Activated CD4-positive, CD25-positive, alpha-beta regulatory T cell (primary cell): Measurements from ENCODE around the gene ABL1.

Source experiments
- DNase-seq, 4 experiments: peaks; one replicate each; lab custom pipeline; 2025; lab: John Stamatoyannopoulos, UW

Gene ABL1

DNA sequence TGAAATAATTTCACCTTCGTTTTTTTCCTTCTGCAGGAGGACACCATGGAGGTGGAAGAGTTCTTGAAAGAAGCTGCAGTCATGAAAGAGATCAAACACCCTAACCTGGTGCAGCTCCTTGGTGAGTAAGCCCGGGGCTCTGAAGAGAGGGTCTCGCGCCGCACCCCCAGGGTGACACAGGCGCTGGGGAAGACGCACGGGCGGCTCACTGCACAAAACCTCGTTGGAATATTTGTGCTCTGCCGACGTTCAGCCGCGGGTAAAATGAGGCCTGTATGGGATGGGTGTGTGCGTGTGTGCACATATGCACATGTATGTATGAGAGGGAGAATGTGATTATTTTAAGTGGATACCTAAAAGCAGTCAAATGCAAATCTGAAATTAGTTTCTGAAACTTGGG is 37.0 kb downstream of the ABL1 start:
- DNase-seq = no peak

DNA sequence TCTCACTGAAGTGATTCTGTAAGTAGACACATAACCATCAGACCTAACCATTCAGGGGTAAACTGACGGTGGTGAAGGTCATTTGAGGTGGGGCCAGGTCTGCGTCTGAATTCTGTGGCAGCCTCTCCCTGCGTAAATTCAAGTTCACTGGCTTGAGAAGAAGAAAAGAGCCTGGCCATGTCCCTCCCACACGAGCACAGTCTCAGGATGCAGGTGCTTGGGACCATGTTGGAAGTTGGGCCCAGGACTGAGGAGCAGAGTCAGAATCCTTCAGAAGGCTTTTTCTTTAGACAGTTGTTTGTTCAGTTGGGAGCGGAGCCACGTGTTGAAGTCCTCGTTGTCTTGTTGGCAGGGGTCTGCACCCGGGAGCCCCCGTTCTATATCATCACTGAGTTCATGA is 37.5 kb downstream of the ABL1 start:
- no peak for DNase-seq

DNA sequence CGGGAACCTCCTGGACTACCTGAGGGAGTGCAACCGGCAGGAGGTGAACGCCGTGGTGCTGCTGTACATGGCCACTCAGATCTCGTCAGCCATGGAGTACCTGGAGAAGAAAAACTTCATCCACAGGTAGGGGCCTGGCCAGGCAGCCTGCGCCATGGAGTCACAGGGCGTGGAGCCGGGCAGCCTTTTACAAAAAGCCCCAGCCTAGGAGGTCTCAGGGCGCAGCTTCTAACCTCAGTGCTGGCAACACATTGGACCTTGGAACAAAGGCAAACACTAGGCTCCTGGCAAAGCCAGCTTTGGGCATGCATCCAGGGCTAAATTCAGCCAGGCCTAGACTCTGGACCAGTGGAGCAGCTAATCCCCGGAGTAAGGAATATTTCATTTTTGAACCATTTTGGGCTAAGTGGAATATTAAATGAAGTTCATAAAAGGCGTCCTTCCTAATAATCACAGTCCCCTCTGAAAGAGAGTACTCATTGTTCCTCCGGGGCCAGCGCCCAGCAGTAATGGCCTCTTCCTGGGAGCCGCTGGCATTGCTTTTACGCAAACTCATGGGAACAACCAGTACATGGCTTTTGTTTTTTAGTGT is 38.0 kb downstream of the ABL1 start:
- no peak for DNase-seq

DNA sequence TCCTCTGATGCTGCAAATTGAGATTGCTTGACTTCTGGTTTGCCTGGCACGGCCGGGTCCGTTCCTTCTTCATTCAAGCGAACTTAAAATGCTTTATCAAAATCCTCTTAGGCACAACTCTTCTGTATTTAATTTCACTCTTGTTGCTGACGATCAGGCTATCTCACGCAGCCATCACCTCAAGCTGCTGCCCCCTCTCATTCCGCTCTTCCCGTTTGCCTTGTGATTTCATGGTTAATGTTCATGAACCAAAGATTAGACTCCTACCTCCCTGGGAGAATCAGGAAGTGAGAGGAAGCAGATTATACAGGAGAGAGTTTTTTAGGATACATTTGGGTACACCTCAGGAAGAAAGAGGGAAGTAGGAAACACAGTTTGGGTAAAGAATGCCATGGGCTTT is 38.9 kb downstream of the ABL1 start:
- no peak for DNase-seq

DNA sequence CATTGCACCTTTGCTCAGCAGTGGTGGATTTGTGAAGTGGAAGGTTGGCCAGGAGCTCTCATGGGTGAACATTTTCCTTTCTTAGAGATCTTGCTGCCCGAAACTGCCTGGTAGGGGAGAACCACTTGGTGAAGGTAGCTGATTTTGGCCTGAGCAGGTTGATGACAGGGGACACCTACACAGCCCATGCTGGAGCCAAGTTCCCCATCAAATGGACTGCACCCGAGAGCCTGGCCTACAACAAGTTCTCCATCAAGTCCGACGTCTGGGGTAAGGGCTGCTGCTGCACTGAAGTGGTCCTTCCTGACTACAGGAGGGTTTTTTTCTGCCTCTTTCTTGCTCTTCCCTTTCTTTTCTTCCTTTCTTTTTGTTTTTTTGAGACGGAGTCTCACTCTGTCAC is 39.7 kb downstream of the ABL1 start:
- DNase-seq = no peak

DNA sequence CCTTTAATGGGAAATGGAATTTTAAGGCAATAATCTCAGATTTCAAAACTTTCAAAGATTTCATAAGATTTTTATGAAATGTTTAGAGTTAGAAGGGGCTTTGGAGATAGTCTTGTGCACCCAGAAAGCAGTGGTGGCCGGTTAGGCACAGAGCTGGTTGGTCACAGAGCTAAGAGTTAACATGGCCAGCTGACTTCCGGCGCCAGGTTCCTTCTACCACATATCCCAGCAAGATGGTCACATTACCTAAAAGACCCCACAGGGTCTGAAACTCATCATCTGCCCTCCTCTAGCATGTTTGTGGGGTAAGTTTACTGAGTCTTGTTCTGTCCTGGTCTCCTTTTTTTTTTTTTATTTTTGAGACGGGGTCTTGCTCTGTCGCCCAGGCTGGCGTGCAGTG is 42.2 kb downstream of the ABL1 start:
- no peak for DNase-seq

DNA sequence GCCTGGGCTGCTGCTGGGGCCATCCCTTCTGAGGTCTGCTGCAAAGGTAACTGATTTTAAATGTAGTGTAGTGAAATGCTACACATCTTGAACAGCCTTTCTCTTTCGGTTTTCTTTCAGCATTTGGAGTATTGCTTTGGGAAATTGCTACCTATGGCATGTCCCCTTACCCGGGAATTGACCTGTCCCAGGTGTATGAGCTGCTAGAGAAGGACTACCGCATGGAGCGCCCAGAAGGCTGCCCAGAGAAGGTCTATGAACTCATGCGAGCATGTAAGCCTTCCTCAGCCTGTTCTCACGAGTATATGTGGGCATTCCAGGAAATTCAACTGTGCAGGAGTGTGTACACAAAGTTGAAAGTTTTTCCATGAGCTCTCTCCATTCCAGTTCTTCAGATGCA is 43.2 kb downstream of the ABL1 start:
- DNase-seq = no peak

DNA sequence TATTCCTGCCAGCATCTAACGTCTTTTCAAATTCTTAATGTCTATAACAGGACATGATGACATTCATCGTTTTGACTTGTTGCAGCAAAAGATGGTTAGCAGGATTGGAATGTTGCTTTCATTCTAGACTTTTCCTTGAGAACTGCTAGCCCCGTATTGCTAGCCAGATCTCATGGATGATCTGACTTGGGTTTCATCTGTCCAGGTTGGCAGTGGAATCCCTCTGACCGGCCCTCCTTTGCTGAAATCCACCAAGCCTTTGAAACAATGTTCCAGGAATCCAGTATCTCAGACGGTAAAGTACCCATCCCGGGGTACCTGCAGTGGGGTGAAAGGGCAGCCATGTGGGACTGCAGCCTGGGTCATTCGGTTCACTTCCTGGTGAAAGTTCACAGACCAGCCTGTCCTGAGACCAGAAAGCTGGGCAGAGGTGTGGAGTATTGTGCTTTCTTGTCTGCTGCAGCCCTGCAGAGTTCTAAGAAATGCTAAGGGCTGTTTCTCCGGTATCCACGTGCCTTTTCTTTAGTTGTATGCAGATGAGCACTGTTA is 44.9 kb downstream of the ABL1 start:
- DNase-seq = no peak

DNA sequence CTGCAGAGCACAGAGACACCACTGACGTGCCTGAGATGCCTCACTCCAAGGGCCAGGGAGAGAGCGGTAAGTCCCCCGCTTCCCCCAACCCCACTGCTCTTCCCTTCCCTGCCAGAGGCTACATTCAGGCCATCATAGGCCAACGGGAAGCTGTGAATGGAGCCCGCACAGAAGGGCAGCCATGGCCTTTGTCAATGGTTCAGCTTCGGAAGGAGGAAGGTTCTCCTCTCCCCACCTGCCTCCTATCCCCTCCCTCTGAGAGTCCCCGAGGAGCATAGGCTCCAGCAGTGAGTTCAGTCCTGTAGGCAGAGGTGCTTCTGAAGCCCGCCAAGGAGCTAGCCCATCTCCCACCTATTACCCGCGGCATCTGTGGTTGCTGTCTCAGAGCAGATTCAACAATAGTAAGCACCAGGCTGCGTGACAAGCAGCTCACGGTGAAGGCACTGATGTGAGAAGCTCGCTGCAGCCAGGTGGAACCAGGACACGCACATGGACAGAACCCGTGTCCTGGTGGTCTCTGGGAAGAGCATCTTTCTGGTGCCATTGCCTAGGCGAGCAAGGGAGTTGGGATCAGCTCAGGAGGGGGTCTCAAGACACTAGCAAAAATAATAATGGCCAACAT is 45.7 kb downstream of the ABL1 start:
- DNase-seq = no peak

DNA sequence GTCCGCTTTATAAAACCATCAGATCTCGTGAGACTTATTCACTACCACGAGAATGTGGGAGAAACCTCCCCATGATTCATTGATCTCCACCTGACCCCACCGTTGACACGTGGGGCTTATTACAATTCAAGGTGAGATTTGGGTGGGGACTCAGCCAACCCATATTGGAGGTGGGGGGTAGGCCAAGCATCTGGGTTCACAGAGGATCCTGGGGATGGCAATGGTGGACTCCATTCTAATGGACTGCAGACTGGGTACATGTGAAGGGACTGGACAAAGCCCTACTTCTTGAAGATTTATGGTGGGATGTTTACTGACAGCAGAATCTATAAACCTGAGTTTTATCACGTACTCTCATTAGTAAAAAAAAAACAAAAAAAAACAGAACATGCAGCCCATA is 46.5 kb downstream of the ABL1 start:
- DNase-seq = no peak

DNA sequence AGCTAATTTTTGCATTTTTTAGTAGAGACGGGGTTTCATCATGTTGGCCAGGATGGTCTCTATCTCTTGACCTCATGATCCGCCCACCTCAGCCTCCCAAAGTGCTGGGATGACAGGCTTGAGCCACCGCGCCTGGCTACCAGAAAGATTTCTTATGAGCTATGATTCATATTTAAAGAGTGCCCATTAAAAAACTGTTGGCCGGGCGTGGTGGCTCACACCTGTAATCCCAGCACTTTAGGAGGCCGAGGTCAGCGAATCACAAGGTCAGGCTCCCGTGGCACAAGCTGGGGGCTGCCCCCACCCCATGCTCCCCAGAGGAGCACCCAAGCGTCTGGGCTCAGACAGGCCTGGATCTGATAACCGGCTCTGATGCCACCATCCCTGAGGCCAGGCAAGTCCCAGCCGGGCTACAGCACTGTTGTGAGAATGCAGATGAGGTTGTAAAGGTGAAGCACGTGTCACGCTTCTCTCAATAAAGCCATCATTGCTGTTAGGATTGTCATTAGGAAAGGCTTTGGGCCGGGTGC is 47.7 kb downstream of the ABL1 start:
- DNase-seq = no peak

DNA sequence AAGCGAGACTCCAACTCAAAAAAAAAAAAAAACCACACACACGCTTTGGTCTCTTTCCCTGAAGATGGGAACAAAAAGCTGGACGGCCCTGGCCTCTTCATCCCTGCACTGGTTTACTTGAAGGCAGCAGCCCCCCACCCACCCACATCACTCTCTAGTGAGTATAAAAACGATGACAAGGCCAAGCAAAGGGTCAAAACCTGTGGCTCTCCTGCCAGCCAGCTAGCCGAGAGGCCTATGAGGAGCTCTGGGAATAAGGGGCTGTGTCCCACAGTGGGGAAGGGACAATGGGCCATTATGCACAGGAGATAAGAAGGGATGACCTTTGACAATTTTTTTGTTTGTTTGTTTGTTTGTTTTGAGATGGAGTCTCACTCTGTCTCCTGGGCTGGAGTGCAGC is 48.4 kb downstream of the ABL1 start:
- no peak for DNase-seq

DNA sequence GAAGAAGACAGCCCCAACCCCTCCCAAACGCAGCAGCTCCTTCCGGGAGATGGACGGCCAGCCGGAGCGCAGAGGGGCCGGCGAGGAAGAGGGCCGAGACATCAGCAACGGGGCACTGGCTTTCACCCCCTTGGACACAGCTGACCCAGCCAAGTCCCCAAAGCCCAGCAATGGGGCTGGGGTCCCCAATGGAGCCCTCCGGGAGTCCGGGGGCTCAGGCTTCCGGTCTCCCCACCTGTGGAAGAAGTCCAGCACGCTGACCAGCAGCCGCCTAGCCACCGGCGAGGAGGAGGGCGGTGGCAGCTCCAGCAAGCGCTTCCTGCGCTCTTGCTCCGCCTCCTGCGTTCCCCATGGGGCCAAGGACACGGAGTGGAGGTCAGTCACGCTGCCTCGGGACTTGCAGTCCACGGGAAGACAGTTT is 49.1 kb downstream of the ABL1 start:
- no peak for DNase-seq

DNA sequence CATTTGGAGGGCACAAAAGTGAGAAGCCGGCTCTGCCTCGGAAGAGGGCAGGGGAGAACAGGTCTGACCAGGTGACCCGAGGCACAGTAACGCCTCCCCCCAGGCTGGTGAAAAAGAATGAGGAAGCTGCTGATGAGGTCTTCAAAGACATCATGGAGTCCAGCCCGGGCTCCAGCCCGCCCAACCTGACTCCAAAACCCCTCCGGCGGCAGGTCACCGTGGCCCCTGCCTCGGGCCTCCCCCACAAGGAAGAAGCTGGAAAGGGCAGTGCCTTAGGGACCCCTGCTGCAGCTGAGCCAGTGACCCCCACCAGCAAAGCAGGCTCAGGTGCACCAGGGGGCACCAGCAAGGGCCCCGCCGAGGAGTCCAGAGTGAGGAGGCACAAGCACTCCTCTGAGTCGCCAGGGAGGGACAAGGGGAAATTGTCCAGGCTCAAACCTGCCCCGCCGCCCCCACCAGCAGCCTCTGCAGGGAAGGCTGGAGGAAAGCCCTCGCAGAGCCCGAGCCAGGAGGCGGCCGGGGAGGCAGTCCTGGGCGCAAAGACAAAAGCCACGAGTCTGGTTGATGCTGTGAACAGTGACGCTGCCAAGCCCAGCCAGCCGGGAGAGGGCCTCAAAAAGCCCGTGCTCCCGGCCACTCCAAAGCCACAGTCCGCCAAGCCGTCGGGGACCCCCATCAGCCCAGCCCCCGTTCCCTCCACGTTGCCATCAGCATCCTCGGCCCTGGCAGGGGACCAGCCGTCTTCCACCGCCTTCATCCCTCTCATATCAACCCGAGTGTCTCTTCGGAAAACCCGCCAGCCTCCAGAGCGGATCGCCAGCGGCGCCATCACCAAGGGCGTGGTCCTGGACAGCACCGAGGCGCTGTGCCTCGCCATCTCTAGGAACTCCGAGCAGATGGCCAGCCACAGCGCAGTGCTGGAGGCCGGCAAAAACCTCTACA is 49.8 kb downstream of the ABL1 start:
- no peak for DNase-seq

DNA sequence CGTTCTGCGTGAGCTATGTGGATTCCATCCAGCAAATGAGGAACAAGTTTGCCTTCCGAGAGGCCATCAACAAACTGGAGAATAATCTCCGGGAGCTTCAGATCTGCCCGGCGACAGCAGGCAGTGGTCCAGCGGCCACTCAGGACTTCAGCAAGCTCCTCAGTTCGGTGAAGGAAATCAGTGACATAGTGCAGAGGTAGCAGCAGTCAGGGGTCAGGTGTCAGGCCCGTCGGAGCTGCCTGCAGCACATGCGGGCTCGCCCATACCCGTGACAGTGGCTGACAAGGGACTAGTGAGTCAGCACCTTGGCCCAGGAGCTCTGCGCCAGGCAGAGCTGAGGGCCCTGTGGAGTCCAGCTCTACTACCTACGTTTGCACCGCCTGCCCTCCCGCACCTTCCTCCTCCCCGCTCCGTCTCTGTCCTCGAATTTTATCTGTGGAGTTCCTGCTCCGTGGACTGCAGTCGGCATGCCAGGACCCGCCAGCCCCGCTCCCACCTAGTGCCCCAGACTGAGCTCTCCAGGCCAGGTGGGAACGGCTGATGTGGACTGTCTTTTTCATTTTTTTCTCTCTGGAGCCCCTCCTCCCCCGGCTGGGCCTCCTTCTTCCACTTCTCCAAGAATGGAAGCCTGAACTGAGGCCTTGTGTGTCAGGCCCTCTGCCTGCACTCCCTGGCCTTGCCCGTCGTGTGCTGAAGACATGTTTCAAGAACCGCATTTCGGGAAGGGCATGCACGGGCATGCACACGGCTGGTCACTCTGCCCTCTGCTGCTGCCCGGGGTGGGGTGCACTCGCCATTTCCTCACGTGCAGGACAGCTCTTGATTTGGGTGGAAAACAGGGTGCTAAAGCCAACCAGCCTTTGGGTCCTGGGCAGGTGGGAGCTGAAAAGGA is 50.7 kb downstream of the ABL1 start:
- no peak for DNase-seq

DNA sequence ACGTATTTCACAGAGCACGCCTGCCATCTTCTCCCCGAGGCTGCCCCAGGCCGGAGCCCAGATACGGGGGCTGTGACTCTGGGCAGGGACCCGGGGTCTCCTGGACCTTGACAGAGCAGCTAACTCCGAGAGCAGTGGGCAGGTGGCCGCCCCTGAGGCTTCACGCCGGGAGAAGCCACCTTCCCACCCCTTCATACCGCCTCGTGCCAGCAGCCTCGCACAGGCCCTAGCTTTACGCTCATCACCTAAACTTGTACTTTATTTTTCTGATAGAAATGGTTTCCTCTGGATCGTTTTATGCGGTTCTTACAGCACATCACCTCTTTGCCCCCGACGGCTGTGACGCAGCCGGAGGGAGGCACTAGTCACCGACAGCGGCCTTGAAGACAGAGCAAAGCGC is 51.9 kb downstream of the ABL1 start:
- no peak for DNase-seq

DNA sequence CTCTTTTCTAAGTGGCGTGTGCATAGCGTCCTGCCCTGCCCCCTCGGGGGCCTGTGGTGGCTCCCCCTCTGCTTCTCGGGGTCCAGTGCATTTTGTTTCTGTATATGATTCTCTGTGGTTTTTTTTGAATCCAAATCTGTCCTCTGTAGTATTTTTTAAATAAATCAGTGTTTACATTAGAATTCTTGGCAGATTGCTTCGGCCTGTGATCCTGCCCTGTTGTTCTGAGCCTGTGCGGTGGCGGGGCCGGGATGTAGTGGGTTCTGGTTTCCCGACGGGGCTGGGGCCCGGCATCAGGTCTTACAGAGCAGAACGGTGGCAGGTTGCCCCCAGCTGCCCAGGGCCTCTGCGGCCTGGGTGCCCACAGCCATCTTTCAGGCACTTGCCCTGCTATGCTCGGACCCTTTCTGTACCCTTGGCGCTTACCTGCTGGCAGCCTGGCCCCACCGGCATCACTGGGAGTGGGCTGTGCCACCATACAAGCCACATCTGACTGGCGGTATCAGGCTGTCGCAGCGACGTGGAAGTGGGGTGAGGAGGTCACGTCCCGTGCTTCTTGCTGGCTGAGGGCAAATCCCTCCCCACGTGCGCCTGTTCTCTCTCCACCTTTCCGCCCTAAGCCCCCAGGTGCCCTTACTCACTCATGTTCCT is 52.6 kb downstream of the ABL1 start:
- DNase-seq = no peak

DNA sequence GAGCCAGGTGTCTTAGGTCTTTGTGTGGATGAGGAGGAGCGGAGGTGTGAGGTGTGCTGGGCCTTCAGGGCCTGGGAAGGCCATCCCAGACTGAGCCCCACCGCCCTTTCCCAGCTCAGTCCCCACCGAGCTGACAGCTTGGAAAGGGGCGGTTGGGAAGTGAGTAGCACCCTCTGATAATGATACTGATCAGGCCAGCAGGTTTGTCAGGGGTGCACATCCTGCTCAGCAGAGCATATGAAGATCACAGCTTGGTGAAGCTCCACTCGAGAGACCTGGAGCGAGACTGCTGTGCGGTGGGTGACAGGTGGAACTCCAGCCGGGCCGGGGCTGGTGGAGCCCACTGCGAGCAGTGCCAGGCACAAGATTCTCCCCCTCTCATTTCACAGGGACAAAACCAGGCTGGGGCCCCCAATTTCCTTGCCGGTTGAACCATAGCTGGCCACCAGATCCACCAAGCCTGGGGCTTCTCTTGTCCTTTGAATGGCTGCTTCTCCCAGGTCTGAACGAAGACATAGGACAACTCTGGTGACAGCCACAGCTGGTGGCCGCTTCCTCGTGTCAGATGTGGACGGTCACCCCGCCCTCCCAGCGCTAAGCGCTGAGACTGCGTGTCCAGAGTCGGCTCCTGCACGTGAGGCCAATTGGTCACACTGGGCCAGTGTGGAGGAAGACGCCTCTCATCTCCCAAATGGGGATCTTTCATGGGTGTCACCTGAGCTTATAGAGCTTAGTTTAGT is 53.3 kb downstream of the ABL1 start:
- no peak for DNase-seq

DNA sequence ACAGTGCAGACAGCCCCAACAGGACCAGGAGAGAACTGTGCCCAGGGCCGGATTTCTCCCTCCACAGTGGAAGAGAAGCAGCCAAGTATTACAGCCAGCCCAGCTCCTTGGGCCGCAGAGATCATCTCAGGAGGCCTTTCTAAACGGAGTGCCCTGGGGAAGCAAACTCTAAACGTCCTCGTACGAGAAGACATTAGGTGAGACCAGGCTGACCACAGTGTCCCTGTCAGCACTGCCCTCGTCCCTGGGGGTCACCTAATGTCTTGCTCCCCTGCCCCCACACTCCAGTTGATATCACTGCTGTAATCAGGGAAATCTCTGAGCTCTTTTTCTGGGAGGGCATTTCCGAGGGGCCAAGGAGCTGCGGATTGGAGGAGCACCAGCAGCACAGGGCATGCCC is 55.1 kb downstream of the ABL1 start:
- DNase-seq = no peak
